Breast epithelium (tissue), 4 donors: ENCODE results near the gene SUMF1. TPM values are rescaled to one million over a fixed set of nuclear protein-coding genes. Genes with fewer than 3 reads are reported as not detected.

ENCODE experiments used
- DNase-seq, 2 donors: peaks; one replicate each; pipeline ENCODE4 v3.0.0-alpha.2; 2019; ENCODE audit warnings: low spot score in 2 of 2
- H3K27ac ChIP-seq, 2 donors: fragments of 200-600 bp; sonication (generic) in 1 of 2; one replicate each; pipeline ENCODE4 v1.5.1; 2016 to 2019; ENCODE audit warnings: mild to moderate bottlenecking in 1 of 2
- H3K27me3 ChIP-seq, 2 donors: fragments of 200-600 bp; sonication (generic) in 1 of 2; one replicate each; pipeline versions ENCODE4 v1.5.1 to v1.6.0; 2017 to 2019; ENCODE audit warnings: control low read depth in 1 of 2, mild to moderate bottlenecking in 1 of 2
- H3K36me3 ChIP-seq: fragments of 200-600 bp; one replicate; pipeline ENCODE4 v1.5.1; 2019
- H3K4me1 ChIP-seq, 2 donors: fragments of 200-600 bp; sonication (generic); one replicate each; pipeline ENCODE4 v1.5.1; 2016 to 2019; ENCODE audit warnings: control low read depth in 1 of 2
- H3K4me3 ChIP-seq, 3 donors: fragments of 200-600 bp; sonication (generic); 1 replicate in 2 of 3; 2 replicates in 1 of 3; pipeline ENCODE4 v1.5.1; 2016 to 2019; ENCODE audit warnings: mild to moderate bottlenecking in 3 of 3, moderate library complexity in 2 of 3
- H3K9me3 ChIP-seq, 2 donors: fragments of 200-600 bp; sonication (generic) in 1 of 2; one replicate each; pipeline ENCODE4 v1.5.1; 2016 to 2019; ENCODE audit warnings: control low read depth in 1 of 2
- CTCF ChIP-seq, 3 donors: fragments of 450-650 bp; IDR thresholded peaks; one replicate each; pipeline ENCODE4 v1.5.1; 2016 to 2017; ENCODE audit warnings: antibody characterized with exemption in 3 of 3, mild to moderate bottlenecking in 3 of 3, moderate library complexity in 3 of 3
- POLR2A ChIP-seq: fragments of 450-650 bp; IDR thresholded peaks from one replicate; pipeline ENCODE4 v1.6.1; 2016; ENCODE audit warnings: antibody characterized with exemption, mild to moderate bottlenecking, moderate library complexity
- POLR2AphosphoS5 ChIP-seq, 3 donors: sonication (generic); formaldehyde crosslinking; IDR thresholded peaks; one replicate each; pipeline ENCODE4 v1.6.1; 2017; ENCODE audit warnings: antibody characterized with exemption in 3 of 3
- intact Hi-C: fragments of 100-400 bp; cut with DNase I; formaldehyde crosslinking; loops from one replicate; pipeline ENCODE4 v1.15.1; 2023; ENCODE audit warnings: low total_unique reads
- total RNA-seq, 3 donors: library from RNA; depleted of rRNA; stranded (reverse); fragments of >200 nt; gene quantifications; one replicate each; pipeline ENCODE4 v1.1.0, GENCODE V29; 2016

Gene SUMF1
- total RNA-seq, 3 donors from 2014 or later, result 84.2 to 87.1 (median 84.9) TPM

GRCh38 chr3:4341336-4341675, 125.8 kb downstream of the SUMF1 start:
- Histone ChIP-seq H3K4me1 (peaks cover 0 to 6% of the 10 kb centered on the region in 2 donors), H3K36me3 (no peaks in the 10 kb centered on the region), H3K9me3 (no peaks in the 10 kb centered on the region), H3K27me3 (no peaks in the 10 kb centered on the region), H3K27ac (peak overlapping the region; percentile 68 to 74), H3K4me3 (no peak overlapping the region)
- TF ChIP-seq CTCF (IDR thresholded peaks at IDR 0.05) (no peak), POLR2A (no peak), POLR2AphosphoS5 (IDR thresholded peaks at IDR 0.05) (no peak)
- no peak for DNase-seq
- intact Hi-C loops, result no loop called here

- no peaks in the 10 kb centered on the region for H3K9me3 ChIP-seq
- no peak overlapping the region for H3K4me3 ChIP-seq
- no peak for DNase-seq
- peak overlapping the region; percentile 74 to 91 for H3K27ac ChIP-seq
- H3K27me3 ChIP-seq, result no peaks in the 10 kb centered on the region
- H3K4me1 ChIP-seq, result peaks cover 0 to 7% of the 10 kb centered on the region in 2 donors
- TF ChIP-seq POLR2A (no peak), CTCF (IDR thresholded peaks at IDR 0.05) (no peak), POLR2AphosphoS5 (IDR thresholded peaks at IDR 0.05) (peak in 1 of 3 donors; percentile 39)
- no peaks in the 10 kb centered on the region for H3K36me3 ChIP-seq
- intact Hi-C loops, result no loop called here
Observed at GRCh38 chr3:4340411-4341335, 126.4 kb downstream of the SUMF1 start.

GRCh38 chr3:4340077-4340410, 127.0 kb downstream of the SUMF1 start:
- Histone ChIP-seq H3K36me3 (no peaks in the 10 kb centered on the region), H3K27ac (peak overlapping the region; percentile 74 to 91), H3K27me3 (no peaks in the 10 kb centered on the region), H3K9me3 (no peaks in the 10 kb centered on the region), H3K4me3 (no peak overlapping the region), H3K4me1 (peaks cover 0 to 7% of the 10 kb centered on the region in 2 donors)
- no peak for TF ChIP-seq CTCF (IDR thresholded peaks at IDR 0.05)
- TF ChIP-seq POLR2AphosphoS5 (IDR thresholded peaks at IDR 0.05), result no peak
- TF ChIP-seq POLR2A, result no peak
- DNase-seq, result no peak
- intact Hi-C loops, result no loop called here

GRCh38 chr3:4338751-4339150, 128.3 kb downstream of the SUMF1 start:
- DNase-seq, result no peak

More at GRCh38 chr3:4338751-4339150, 128.3 kb downstream of the SUMF1 start:
- TF ChIP-seq POLR2AphosphoS5 (IDR thresholded peaks at IDR 0.05), result no peak
- TF ChIP-seq POLR2A, result no peak
- no peak for TF ChIP-seq CTCF (IDR thresholded peaks at IDR 0.05)
- Histone ChIP-seq H3K9me3 (no peaks in the 10 kb centered on the region), H3K4me3 (no peak overlapping the region), H3K36me3 (no peaks in the 10 kb centered on the region), H3K27me3 (no peaks in the 10 kb centered on the region), H3K27ac (peak overlapping the region; percentile 74 to 91), H3K4me1 (peaks cover 0 to 7% of the 10 kb centered on the region in 2 donors)
- intact Hi-C loops, result no loop called here
